GM21360 (cell line): Measurements from ENCODE around the gene LRRC56.
"Not testable (repeated sequence)": the region's sequence is repeated elsewhere in the genome, so short reads cannot be mapped to it uniquely, and the experiment has no call there.

Source experiments
- ATAC-seq: cut with Tn5 transposase; IDR thresholded peaks from one replicate; pipeline ENCODE4 v1.9.1; 2021; ENCODE audit warnings: mild to moderate bottlenecking, moderate library complexity; ENCODE audit not compliant: unreplicated experiment

LRRC56 gene

GRCh38 chr11:571802-572185 is 34.5 kb downstream of the LRRC56 start:
- no peak for ATAC-seq

GRCh38 chr11:573146-573759 is 35.9 kb downstream of the LRRC56 start:
- no peak for ATAC-seq

- not testable (repeated sequence) for ATAC-seq
Measured at GRCh38 chr11:574031-574570, 36.8 kb downstream of the LRRC56 start.

- peak; percentile 3 for ATAC-seq
Measured at GRCh38 chr11:574632-575312, 37.4 kb downstream of the LRRC56 start.

- ATAC-seq: peak; percentile 42
Measured at GRCh38 chr11:575313-575995, 38.1 kb downstream of the LRRC56 start.

GRCh38 chr11:575996-576768 is 38.9 kb downstream of the LRRC56 start, which contains the start of gene PHRF1:
TSS of gene PHRF1 (plus strand) at chr11:576470. CDS start at chr11:581513, 5,043 bp downstream.
- ATAC-seq: peak; percentile 62

- ATAC-seq: no peak
Measured at GRCh38 chr11:576811-577610, 39.7 kb downstream of the LRRC56 start.

- no peak for ATAC-seq
Measured at GRCh38 chr11:577611-577894, 40.2 kb downstream of the LRRC56 start.

GRCh38 chr11:578276-579035 is 41.1 kb downstream of the LRRC56 start:
- ATAC-seq: no peak

- no peak for ATAC-seq
Measured at GRCh38 chr11:579830-580601, 42.7 kb downstream of the LRRC56 start.

GRCh38 chr11:581342-581741 is 44.0 kb downstream of the LRRC56 start:
- no peak for ATAC-seq

- no peak for ATAC-seq
Measured at GRCh38 chr11:581752-582151, 44.4 kb downstream of the LRRC56 start.

- no peak for ATAC-seq
Measured at GRCh38 chr11:584287-584686, 47.0 kb downstream of the LRRC56 start.

- ATAC-seq: no peak
Measured at GRCh38 chr11:586376-587316, 49.3 kb downstream of the LRRC56 start.

- ATAC-seq: no peak
Measured at GRCh38 chr11:587546-587945, 50.2 kb downstream of the LRRC56 start.

- no peak for ATAC-seq
Measured at GRCh38 chr11:587978-588380, 50.7 kb downstream of the LRRC56 start.

- no peak for ATAC-seq
Measured at GRCh38 chr11:589798-590197, 52.5 kb downstream of the LRRC56 start.

- no peak for ATAC-seq
Measured at GRCh38 chr11:590997-591396, 53.7 kb downstream of the LRRC56 start.
